HG03066 (cell line): ENCODE data around the gene BAZ2A.

Source experiments
- ATAC-seq: cut with Tn5 transposase; IDR thresholded peaks from one replicate; pipeline ENCODE4 v1.9.1; 2021; ENCODE audit warnings: low read depth; ENCODE audit not compliant: unreplicated experiment

BAZ2A gene

GRCh38 chr12:56635806-56636674 lies 5.9 kb upstream of the BAZ2A start:
- peak; percentile 41 for ATAC-seq

- peak; percentile 29 for ATAC-seq
These were observed 5.0 kb upstream of the BAZ2A start for GRCh38 chr12:56634837-56635791.

GRCh38 chr12:56634242-56634836 lies 4.2 kb upstream of the BAZ2A start:
- no peak for ATAC-seq

- ATAC-seq = no peak
These were observed 3.5 kb upstream of the BAZ2A start for GRCh38 chr12:56633468-56634241.

GRCh38 chr12:56632701-56633467 lies 2.8 kb upstream of the BAZ2A start:
- no peak for ATAC-seq

- no peak for ATAC-seq
These were observed 1.9 kb upstream of the BAZ2A start for GRCh38 chr12:56631790-56632700.

- ATAC-seq = peak; percentile 3
These were observed 507 bp downstream of the BAZ2A start for GRCh38 chr12:56629459-56630179.

- no peak for ATAC-seq
These were observed 1.3 kb downstream of the BAZ2A start for GRCh38 chr12:56628671-56629458.

- no peak for ATAC-seq
These were observed 3.4 kb downstream of the BAZ2A start for GRCh38 chr12:56626701-56627100.

- ATAC-seq = no peak
These were observed 7.6 kb downstream of the BAZ2A start for GRCh38 chr12:56622535-56622934.

- ATAC-seq = no peak
These were observed 13.2 kb downstream of the BAZ2A start for GRCh38 chr12:56616925-56617324.

GRCh38 chr12:56616244-56616643 lies 13.9 kb downstream of the BAZ2A start:
- ATAC-seq = no peak

- no peak for ATAC-seq
These were observed 15.5 kb downstream of the BAZ2A start for GRCh38 chr12:56614627-56615026.

- no peak for ATAC-seq
These were observed 25.8 kb downstream of the BAZ2A start for GRCh38 chr12:56604355-56604754.

GRCh38 chr12:56602239-56602638 lies 27.9 kb downstream of the BAZ2A start:
- ATAC-seq = no peak

GRCh38 chr12:56601503-56601902 lies 28.6 kb downstream of the BAZ2A start:
- ATAC-seq = no peak

GRCh38 chr12:56600753-56601152 lies 29.4 kb downstream of the BAZ2A start:
- ATAC-seq = no peak
